GM12874 (cell line): ENCODE measurements around the gene DENND1B.

Experiments used
- CTCF ChIP-seq: IDR thresholded peaks from 2 replicates; pipeline ENCODE4 v1.5.1; 2011; ENCODE audit warnings: low read depth, mild to moderate bottlenecking, control low read depth, low read length, moderate library complexity; ENCODE audit not compliant: insufficient read depth

Gene DENND1B

GRCh38 chr1:197469620-197470210, 305.6 kb downstream of the DENND1B start:
- no peak for TF ChIP-seq CTCF

GRCh38 chr1:197468543-197469175, 306.6 kb downstream of the DENND1B start:
- TF ChIP-seq CTCF: no peak

GRCh38 chr1:197467881-197468280, 307.4 kb downstream of the DENND1B start:
- TF ChIP-seq CTCF: no peak

- no peak for TF ChIP-seq CTCF
Observed at GRCh38 chr1:197466813-197467212, 308.5 kb downstream of the DENND1B start.

- TF ChIP-seq CTCF: no peak
Observed at GRCh38 chr1:197465528-197466327, 309.6 kb downstream of the DENND1B start.

GRCh38 chr1:197464044-197464443, 311.2 kb downstream of the DENND1B start:
- TF ChIP-seq CTCF: no peak

- TF ChIP-seq CTCF: no peak
Observed at GRCh38 chr1:197463142-197463541, 312.1 kb downstream of the DENND1B start.
